Measurements from ENCODE around the gene GPR89B. TPM values are rescaled to one million over a fixed set of nuclear protein-coding genes. Genes with fewer than 3 reads are reported as not detected.
"Not testable (repeated sequence)": the region's sequence is repeated elsewhere in the genome, so short reads cannot be mapped to it uniquely, and the experiment has no call there.

Gene GPR89B
- total RNA-seq, result 10 to 100 TPM; 10.4 to 14.3 TPM

- H3K4me3 ChIP-seq, result peak within 1 kb of the TSS; percentile 71
- H3K27ac ChIP-seq, result peak within 1 kb of the TSS; percentile 83
- H3K27me3 ChIP-seq; H3K36me3 ChIP-seq; H3K4me1 ChIP-seq; H3K9me3 ChIP-seq; intact Hi-C loops (cut with DNase I): not testable (repeated sequence)
- peak; percentile 95 for DNase-seq
- H3K9ac ChIP-seq (ENCODE audit: low read depth in 2 of 2, low read length in 2 of 2), result peak within 1 kb of the TSS; percentile 58 to 81
Observed at GRCh38 chr1:147928236-147929132, at the start of gene GPR89B. GPR89B (plus strand) TSS chr1:147928420; CDS start chr1:147928537, 117 bp downstream.

GRCh38 chr1:147879911-147880310 is 48.3 kb upstream of the GPR89B start:
- no peak overlapping the region for H3K4me3 ChIP-seq
- H3K4me1 ChIP-seq, result no peaks in the 10 kb centered on the region
- no peak overlapping the region for H3K9ac ChIP-seq (ENCODE audit: low read depth in 2 of 2, low read length in 2 of 2)
- no peak overlapping the region for H3K27ac ChIP-seq
- intact Hi-C loops (cut with DNase I), result no loop called here
- no peaks in the 10 kb centered on the region for H3K27me3 ChIP-seq
- DNase-seq, result no peak
- H3K9me3 ChIP-seq, result no peaks in the 10 kb centered on the region
- TF ChIP-seq CTCF (IDR thresholded peaks at IDR 0.05), result no peak
- H3K36me3 ChIP-seq, result no peaks in the 10 kb centered on the region

GRCh38 chr1:147882535-147882934 is 45.7 kb upstream of the GPR89B start:
- no peaks in the 10 kb centered on the region for H3K4me1 ChIP-seq
- intact Hi-C loops (cut with DNase I), result no loop called here
- H3K27me3 ChIP-seq, result no peaks in the 10 kb centered on the region
- no peaks in the 10 kb centered on the region for H3K36me3 ChIP-seq
- H3K27ac ChIP-seq, result no peak overlapping the region
- H3K4me3 ChIP-seq, result no peak overlapping the region
- no peak for DNase-seq
- no peak for TF ChIP-seq CTCF (IDR thresholded peaks at IDR 0.05)
- no peaks in the 10 kb centered on the region for H3K9me3 ChIP-seq
- no peak overlapping the region for H3K9ac ChIP-seq (ENCODE audit: low read depth in 2 of 2, low read length in 2 of 2)

- H3K4me1 ChIP-seq, result no peaks in the 10 kb centered on the region
- no peak overlapping the region for H3K27ac ChIP-seq
- DNase-seq, result peak; percentile 68
- H3K27me3 ChIP-seq, result no peaks in the 10 kb centered on the region
- intact Hi-C loops (cut with DNase I), result loop anchor here (5.0 to 10.0 kb wide), 3 partner anchors 165 to 618 kb away; no protein-coding TSS in a partner anchor
- peak; percentile 52 for TF ChIP-seq CTCF (IDR thresholded peaks at IDR 0.05)
- no peak overlapping the region for H3K9ac ChIP-seq (ENCODE audit: low read depth in 2 of 2, low read length in 2 of 2)
- no peak overlapping the region for H3K4me3 ChIP-seq
- no peaks in the 10 kb centered on the region for H3K36me3 ChIP-seq
- H3K9me3 ChIP-seq, result no peaks in the 10 kb centered on the region
Observed at GRCh38 chr1:147890177-147890790, 37.9 kb upstream of the GPR89B start.

- no peak for TF ChIP-seq CTCF (IDR thresholded peaks at IDR 0.05)
- intact Hi-C loops (cut with DNase I), result loop anchor here (5.0 to 10.0 kb wide), 3 partner anchors 166 to 619 kb away; no protein-coding TSS in a partner anchor
- no peaks in the 10 kb centered on the region for H3K4me1 ChIP-seq
Observed at GRCh38 chr1:147891088-147891487, 37.1 kb upstream of the GPR89B start.

More at GRCh38 chr1:147891088-147891487, 37.1 kb upstream of the GPR89B start:
- DNase-seq, result no peak
- Histone ChIP-seq H3K4me3 (no peak overlapping the region), H3K9ac (ENCODE audit: low read depth in 2 of 2, low read length in 2 of 2) (no peak overlapping the region), H3K36me3 (no peaks in the 10 kb centered on the region), H3K9me3 (no peaks in the 10 kb centered on the region), H3K27me3 (no peaks in the 10 kb centered on the region), H3K27ac (no peak overlapping the region)
